ENCODE measurements around the gene UBR1.
"Not testable (repeated sequence)": the region's sequence is repeated elsewhere in the genome, so short reads cannot be mapped to it uniquely, and the experiment has no call there.

The UBR1 gene

GRCh38 chr15:43105778-43106485 is at the start of gene UBR1:
TSS of gene UBR1 (minus strand) at chr15:43106038. CDS start at chr15:43106022, 16 bp downstream.
- DNase-seq = peak; percentile 82

DNA sequence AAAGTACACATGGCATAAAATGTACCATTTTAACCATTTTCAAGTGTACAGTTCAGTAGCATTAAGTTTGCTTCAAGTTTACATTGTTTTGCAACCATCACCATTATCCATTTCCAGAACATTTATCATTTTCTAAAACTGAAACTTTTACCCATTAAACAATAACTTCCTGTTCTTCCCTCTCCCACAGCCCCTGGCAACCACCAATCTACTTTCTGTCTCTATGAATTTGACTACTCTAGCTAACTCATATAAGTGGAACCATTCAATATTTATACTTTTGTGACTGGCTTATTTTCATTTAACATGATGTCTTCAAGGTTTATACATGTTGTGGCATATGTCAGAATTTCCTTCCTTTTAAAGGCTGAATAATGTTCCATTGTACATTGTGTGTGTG is 47.4 kb upstream of the UBR1 start:
- DNase-seq = no peak

- DNase-seq = no peak
These were observed 45.9 kb upstream of the UBR1 start for GRCh38 chr15:43151688-43152087.

DNA sequence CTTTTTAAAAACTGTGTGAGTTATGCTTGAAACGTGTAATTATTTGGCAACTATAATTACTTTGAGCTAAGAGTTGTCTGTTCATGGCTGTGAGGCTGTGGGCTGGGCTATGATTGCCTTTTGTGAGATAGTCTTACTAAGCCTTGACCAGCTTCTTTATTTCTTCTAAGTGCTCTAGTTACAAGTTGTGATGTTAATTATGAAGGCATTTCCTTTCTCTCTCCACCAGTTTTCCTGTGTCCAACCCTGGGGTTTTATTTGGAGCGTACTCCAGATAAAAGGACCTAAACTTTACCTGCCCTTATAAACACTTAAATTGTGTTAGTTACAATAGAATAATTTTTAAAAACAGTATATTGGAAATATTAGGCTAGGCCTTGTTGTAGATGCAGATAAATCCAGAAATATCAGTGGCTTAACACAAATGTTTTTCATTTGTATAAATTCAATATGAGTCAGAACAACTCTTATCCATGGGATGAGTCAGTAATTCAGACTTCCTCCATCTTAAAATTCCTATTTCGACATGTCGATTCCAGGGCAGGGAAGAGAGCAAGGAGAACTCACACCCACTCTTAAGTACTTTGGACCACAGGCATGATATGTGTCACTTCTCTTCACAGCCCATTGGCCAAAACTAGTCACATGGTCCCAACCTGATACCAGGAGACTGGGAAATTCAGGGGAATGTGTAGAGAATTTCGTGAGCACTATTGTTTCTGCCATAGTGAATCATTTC is 44.5 kb upstream of the UBR1 start:
- DNase-seq = no peak

DNA sequence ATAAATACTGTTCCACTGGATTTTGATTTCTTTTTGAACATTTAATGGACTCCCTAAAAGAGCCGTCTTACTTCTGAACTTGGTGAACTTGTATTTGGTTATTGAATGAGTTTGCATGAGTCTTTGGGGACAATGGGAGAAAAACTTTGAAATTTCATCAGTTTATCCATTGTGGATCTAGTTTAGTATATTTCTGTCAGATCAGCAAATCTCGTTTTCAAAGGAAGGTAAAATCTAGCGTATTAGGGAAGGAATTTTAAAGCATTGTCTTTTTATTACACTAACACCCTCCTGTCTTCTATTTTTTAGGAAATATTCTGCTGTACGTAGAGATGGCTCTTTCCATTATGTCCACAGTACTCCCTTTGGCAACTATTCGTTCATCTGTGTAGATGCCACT is 40.3 kb upstream of the UBR1 start:
- DNase-seq = no peak

GRCh38 chr15:43144512-43144911 is 38.7 kb upstream of the UBR1 start:
- no peak for DNase-seq

GRCh38 chr15:43143203-43143941 is 37.5 kb upstream of the UBR1 start:
- no peak for DNase-seq

GRCh38 chr15:43135351-43135750 is 29.5 kb upstream of the UBR1 start:
- no peak for DNase-seq

- no peak for DNase-seq
These were observed 28.4 kb upstream of the UBR1 start for GRCh38 chr15:43134157-43134635.

GRCh38 chr15:43133430-43134156 is 27.8 kb upstream of the UBR1 start, which contains the start of gene TMEM62:
TSS of gene TMEM62 (plus strand) at chr15:43133586. CDS start at chr15:43133803, 217 bp downstream.
- peak; percentile 39 for DNase-seq

DNA sequence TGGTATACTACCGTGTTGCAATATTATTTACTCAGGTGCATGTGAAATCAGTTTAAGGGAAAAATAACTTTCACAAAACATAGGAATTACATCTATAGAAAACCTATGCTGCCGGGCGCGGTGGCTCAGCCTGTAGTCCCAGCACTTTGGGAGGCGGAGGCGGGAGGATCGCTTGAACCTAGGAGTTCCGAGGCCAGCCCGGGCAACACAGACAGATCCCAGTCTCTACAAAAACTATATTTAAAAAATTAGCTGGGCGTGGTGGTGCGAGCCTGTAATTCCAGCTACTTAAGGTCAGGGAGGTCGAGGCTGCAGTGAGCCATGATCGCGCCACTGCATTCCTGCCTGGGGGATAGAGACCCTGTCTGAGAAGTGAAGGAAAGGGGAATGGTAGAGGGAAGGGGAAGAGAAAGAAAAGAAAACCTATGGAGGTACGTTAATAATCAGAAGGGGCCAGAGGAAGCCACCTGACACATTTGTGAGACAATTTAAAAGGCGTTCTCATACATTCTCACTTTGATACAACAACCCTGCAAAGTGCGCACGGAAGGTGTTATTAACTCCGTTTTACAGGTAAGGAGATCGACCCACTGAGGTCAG is 27.1 kb upstream of the UBR1 start:
- no peak for DNase-seq

DNA sequence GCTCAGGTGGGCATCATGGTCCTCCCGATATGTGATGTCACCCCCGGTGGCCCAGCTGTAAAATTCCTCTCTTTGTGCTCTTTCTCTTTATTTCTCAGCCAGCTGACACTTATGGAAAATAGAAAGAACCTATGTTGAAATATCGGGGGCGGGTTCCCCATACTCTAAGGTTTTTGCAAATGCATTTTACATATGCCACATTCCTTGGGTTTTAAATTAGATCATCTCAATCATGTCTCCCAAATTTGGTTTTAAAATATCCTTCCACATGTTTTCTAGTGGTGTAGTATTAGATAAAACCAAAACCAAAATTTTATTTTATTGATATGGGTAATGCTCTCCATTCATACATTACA is 23.1 kb upstream of the UBR1 start:
- DNase-seq = no peak

GRCh38 chr15:43128174-43128979 is 22.5 kb upstream of the UBR1 start:
- not testable (repeated sequence) for DNase-seq

DNA sequence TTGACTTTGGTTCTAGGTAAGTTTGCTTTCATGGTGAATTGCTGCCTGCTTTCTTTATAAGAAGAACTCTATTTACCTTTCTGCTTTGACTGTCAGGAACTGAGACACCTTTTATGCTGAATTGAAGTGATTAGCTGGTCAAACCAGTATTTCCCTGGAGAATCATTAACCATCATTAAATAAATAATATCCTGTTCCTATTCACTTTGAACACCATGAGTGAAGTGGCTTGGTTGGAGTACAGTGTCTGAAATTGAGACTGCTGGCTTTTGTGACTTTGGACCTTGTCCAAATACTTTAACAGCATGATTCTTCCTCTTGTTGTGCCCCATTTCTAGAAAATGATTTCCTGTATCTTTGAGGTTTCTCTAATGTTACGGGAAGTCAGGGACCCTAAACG is 21.9 kb upstream of the UBR1 start:
- no peak for DNase-seq

GRCh38 chr15:43126356-43126755 is 20.5 kb upstream of the UBR1 start:
- no peak for DNase-seq

DNA sequence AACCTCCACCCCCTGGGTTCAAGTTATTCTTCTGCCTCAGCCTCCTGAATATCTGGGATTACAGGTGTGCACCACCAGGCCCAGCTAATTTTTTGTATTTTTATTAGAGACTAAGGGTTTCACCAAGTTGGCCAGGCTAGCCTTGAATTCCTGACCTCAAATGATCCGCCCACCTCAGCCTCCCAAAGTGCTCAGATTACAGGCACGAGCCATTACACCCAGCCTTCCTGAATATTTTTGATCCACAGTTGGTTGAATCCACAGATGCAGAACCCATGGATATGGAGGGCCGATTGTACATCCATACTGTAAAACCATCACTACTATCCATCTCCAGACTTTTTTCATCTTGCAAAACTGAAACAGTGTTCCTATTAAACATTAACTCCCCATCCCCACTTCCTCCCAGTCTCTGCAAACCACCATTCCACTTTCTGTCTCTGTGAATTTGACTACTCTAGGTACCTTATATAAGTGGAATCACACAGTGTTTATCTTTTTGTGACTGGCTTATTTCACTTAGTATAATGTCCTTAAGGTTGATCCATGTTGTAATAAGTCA is 19.3 kb upstream of the UBR1 start:
- DNase-seq = no peak

DNA sequence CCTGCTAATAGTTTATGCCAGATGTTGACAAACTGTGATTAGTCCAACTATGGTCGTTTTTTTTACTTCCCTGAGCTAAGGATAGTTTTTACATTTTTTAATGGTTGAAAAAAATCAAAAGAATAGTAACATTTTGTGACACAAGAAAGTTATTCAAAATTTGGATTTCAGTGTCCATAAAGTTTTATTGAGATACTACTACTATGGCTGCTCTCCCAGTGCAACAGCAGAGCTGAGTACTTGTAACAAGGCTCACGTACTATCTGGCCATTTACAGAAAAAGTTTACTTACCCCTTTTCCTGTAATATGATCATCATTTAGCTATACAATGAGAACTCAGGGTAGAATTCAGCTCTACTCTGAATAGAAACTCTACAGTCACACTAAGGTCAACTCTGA is 16.0 kb upstream of the UBR1 start:
- no peak for DNase-seq

DNA sequence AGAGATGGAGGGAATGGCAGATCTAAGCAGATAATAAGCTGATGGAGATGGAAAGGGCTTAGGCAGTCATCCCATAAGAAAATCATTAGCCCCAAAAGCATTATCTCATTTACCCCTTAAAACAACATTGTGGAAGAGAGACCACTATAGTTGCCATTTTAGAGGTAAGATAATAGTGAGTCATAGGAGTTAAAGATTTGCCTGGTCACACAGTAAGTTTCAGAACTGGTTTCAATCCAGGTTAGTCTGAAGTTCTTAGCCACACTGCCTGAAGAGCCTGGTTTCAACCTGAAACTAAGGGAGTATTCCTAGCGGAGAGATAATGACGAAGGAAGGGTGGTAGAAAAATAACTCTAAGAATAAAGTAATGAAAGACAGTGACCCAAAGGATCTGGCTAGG is 13.0 kb upstream of the UBR1 start:
- no peak for DNase-seq

DNA sequence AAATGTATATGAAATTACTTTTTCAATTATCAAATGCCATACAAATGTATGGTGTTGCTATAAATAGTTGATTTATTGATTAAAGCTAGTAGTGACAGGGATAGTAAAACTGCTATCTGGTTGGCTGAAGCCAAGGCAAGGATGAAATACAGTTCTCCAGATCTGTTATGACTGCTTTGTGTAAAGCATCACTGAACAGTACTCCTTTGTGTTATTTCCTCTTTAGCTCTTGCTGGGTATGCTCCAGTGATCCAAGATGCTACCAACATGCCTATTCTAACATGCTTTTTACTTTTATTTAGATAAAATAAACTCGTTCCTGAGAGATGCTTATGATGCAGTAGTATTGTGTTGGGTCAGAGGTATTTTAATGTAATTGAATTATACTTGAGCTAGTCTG is 12.4 kb upstream of the UBR1 start:
- DNase-seq = no peak

DNA sequence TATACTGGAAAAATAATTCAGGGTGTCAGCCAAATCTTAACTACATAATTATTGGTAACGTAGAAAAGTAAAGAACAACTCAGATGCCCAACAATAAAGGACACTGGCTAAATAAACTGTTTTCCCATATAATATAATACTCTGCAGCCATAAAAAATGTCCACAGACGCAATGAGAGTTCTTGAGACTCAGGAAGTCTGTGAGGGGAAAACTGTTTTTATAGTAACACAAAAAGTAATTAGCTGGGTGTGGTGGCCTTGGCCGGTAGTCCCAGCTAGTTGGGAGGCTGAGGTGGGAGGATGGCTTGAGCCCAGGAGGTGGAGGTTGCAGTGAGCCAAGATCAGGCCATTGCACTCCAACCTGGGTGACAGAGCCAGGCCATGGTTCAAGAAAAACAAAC is 5.5 kb upstream of the UBR1 start:
- no peak for DNase-seq

DNA sequence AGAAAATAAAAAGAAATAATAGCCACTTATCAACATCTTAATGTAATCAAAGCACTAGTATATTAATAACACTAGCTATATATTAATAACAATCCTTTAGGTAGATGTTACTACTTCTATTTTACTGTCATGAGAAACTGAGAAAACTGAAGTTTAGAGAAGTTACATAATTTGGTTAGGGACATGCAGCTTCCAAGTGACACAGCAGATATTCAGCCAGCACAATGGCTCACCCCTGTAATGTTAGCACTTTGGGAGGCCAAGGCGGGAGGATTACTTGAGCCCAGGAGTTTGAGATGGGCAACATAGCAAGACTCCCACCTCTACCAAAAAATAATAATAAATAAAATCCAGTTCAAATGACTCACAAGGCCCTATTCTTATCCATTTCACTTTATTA is 1.9 kb upstream of the UBR1 start:
- DNase-seq = no peak

GRCh38 chr15:43106486-43106829 is 620 bp upstream of the UBR1 start:
- no peak for DNase-seq

All from stimulated activated CD4-positive, alpha-beta T cell treated with anti-CD3 and anti-CD28 coated beads, Interleukin-12 subunit alpha, Interleukin-12 subunit beta, amount 100 ng/mL, for 4 hours (primary cell).